Kidney (tissue), 14 donors: ENCODE results near the gene TM4SF20. TPM values are rescaled to one million over a fixed set of nuclear protein-coding genes. Genes with fewer than 3 reads are reported as not detected.

Experiments
- DNase-seq, 5 donors: peaks; one replicate each; pipeline ENCODE4 v3.0.0-alpha.2; 2013 to 2020
- FAIRE-seq: peaks from 2 replicates; lab custom pipeline; 2012; peaks lifted over from hg19 to GRCh38; lab: Jason Lieb, UNC
- H3K27ac ChIP-seq, 2 donors: one replicate each; pipeline ENCODE4 v1.7.0; 2013; ENCODE audit warnings: low read depth in 2 of 2, low read length in 2 of 2, inconsistent platforms in 1 of 2
- H3K27me3 ChIP-seq: one replicate; pipeline ENCODE4 v1.7.1; 2013; ENCODE audit warnings: low read length, inconsistent platforms; ENCODE audit not compliant: control insufficient read depth, insufficient read depth
- H3K36me3 ChIP-seq, 3 donors: one replicate each; pipeline versions ENCODE4 v1.7.0 to v1.7.1; 2013; ENCODE audit warnings: low read length in 3 of 3, control low read depth in 1 of 3, inconsistent platforms in 1 of 3; ENCODE audit not compliant: insufficient read depth in 3 of 3, control insufficient read depth in 2 of 3
- H3K4me1 ChIP-seq, 3 donors: one replicate each; pipeline versions ENCODE4 v1.7.0 to v1.7.1; 2013; ENCODE audit warnings: low read length in 3 of 3, inconsistent platforms in 1 of 3, low read depth in 1 of 3; ENCODE audit not compliant: control insufficient read depth in 2 of 3, insufficient read depth in 2 of 3
- H3K4me3 ChIP-seq, 3 donors: one replicate each; pipeline versions ENCODE4 v1.7.0 to v1.8.1; 2013; ENCODE audit warnings: low read length in 3 of 3, control low read depth in 1 of 3, inconsistent platforms in 1 of 3
- H3K9ac ChIP-seq, 3 donors: one replicate each; pipeline versions ENCODE4 v1.7.0 to v1.7.1; 2013; ENCODE audit warnings: low read length in 3 of 3, control low read depth in 1 of 3, inconsistent platforms in 1 of 3
- H3K9me3 ChIP-seq, 3 donors: one replicate each; pipeline versions ENCODE4 v1.7.0 to v1.7.1; 2013; ENCODE audit warnings: low read length in 3 of 3, control low read depth in 1 of 3, inconsistent platforms in 1 of 3; ENCODE audit not compliant: control insufficient read depth in 2 of 3, insufficient read depth in 1 of 3
- CTCF ChIP-seq: IDR thresholded peaks from 3 replicates; pipeline ENCODE4 v1.5.1; 2012; ENCODE audit warnings: mild to moderate bottlenecking, moderate library complexity, borderline replicate concordance; ENCODE audit not compliant: insufficient read depth; ENCODE audit errors: extremely low read depth
- intact Hi-C: fragments of 100-400 bp; cut with DNase I; formaldehyde crosslinking; loops from one replicate; pipeline ENCODE4 v1.11.1; 2022
- polyA plus RNA-seq: library from polyadenylated mRNA; stranded (reverse); fragments of 350-450 nt; fragmentation: Illumina TruSeq; extraction: RNeasy Lipid Tissue Mini Kit (QIAGEN cat#74804); gene quantifications from one replicate; pipeline ENCODE4 v1.2.3, GENCODE V29; 2014; ENCODE audit warnings: low read depth, low replicate concordance; ENCODE audit not compliant: insufficient read depth
- total RNA-seq: library from RNA; stranded (reverse); fragmentation: NEBNext Ultra II Directional; extraction: Animal tissue kit (Norgen Biotek cat#: 25700); gene quantifications from one replicate; pipeline ENCODE4 v1.2.1, GENCODE V29; 2021
- donor health status: control.
- donor health status: control.
- donor health status: control.
- donor health status: control.
- donor health status: control.
- donor health status: DM: yes; HTN: yes; CAD: no.
- donor health status: Normal renal cell carcinoma (clear cell type).

The TM4SF20 gene
- total and polyA plus RNA-seq, 2 donors from 2014 or later, result not detected

DNA sequence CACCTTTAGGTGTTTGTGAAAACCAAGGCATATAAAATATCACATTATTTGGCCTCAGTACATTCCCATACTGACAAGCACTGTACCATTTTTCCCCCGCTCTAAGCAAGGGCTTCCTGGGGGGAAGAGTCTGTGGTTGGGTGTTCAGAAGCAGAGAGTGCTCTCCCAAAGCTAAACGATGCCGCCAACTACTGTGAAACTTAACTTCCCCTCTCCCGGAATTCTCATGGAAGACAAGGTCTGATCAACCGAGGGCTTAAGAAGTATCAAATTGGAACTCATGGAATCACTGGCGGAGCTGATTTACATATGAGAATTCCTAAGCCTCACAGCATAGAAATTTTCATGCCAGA lies 54.5 kb downstream of the TM4SF20 start:
- H3K27me3 ChIP-seq, result no peaks in the 10 kb centered on the region
- no peak for FAIRE-seq
- peak overlapping the region; percentile 26 to 97 (median 80) for H3K9ac ChIP-seq
- H3K36me3 ChIP-seq, result no peaks in the 10 kb centered on the region
- H3K27ac ChIP-seq, result peak overlapping the region; percentile 68 to 95
- peak in 1 of 5 donors; percentile 52 for DNase-seq
- H3K4me1 ChIP-seq, result peaks cover 0 to 7% (median 5%) of the 10 kb centered on the region in 3 donors
- intact Hi-C loops, result no loop called here
- no peak for TF ChIP-seq CTCF
- peak overlapping the region; percentile 88 to 98 (median 93) for H3K4me3 ChIP-seq
- H3K9me3 ChIP-seq, result no peaks in the 10 kb centered on the region

DNA sequence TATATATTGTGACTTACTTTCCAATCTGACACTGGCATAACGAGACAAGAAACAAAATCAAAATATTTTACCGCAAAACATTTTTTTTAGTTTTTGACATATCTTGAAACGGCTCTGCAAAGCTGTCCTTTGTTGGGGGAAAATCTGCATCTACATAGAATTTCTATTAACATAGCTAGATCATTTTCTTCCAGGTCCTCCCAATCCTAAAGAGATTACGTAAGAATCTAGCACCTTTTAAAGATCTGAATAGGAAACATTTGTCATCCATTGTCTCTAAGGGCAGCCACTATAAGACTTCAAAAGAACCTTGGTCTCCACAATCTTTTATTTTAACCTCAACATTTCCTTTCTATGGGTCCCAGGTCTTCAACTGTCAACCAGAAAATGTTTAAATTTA lies 55.3 kb downstream of the TM4SF20 start:
- no peaks in the 10 kb centered on the region for H3K9me3 ChIP-seq
- H3K36me3 ChIP-seq, result no peaks in the 10 kb centered on the region
- H3K27me3 ChIP-seq, result no peaks in the 10 kb centered on the region
- DNase-seq, result no peak
- H3K9ac ChIP-seq, result no peak overlapping the region
- H3K4me3 ChIP-seq, result no peak overlapping the region
- peaks cover 0 to 7% (median 5%) of the 10 kb centered on the region in 3 donors for H3K4me1 ChIP-seq
- TF ChIP-seq CTCF, result no peak
- H3K27ac ChIP-seq, result no peak overlapping the region
- FAIRE-seq, result no peak
- intact Hi-C loops, result no loop called here

- Histone ChIP-seq H3K36me3 (no peaks in the 10 kb centered on the region), H3K27ac (no peak overlapping the region), H3K27me3 (no peaks in the 10 kb centered on the region), H3K4me1 (peaks cover 0 to 6% (median 3%) of the 10 kb centered on the region in 3 donors), H3K4me3 (no peak overlapping the region), H3K9me3 (no peaks in the 10 kb centered on the region), H3K9ac (no peak overlapping the region)
- intact Hi-C loops, result no loop called here
- DNase-seq (no peak), FAIRE-seq (no peak)
- no peak for TF ChIP-seq CTCF
Observed at GRCh38 chr2:227322530-227323205, 56.4 kb downstream of the TM4SF20 start.
